GM12878 (cell line): ENCODE data around the gene NFASC. TPM values are rescaled to one million over a fixed set of nuclear protein-coding genes. Genes with fewer than 3 reads are reported as not detected.
A peak's percentile ranks its signal among the peaks of the same experiment; 100 is the strongest.

ENCODE experiments used
- ATAC-seq: fragments of 200-7000 bp; cut with Tn5 transposase; 3 replicates; pipeline ENCODE4 v1.9.1; 2020; ENCODE audit warnings: mild to moderate bottlenecking, moderate library complexity
- BruUV-seq: library from RNA; stranded (reverse); fragments of 400-500 nt; replicated peaks from 2 replicates; lab custom pipeline; 2021; lab: Mats Ljungman, UMichigan
- CTCF ChIA-PET: fragments of 300-600 bp; sonication (Branson Sonifier 250); formaldehyde crosslinking; extraction: SDS; loops from one replicate; lab custom pipeline; 2021; ENCODE audit warnings: inconsistent platforms; lab: Yijun Ruan, JAX
- POLR2A ChIA-PET: fragments of 350-600 bp; formaldehyde crosslinking; extraction: SDS; loops from one replicate; lab custom pipeline; 2021; ENCODE audit warnings: inconsistent platforms; lab: Charles Lee
- RAD21 ChIA-PET: fragments of 300-600 bp; sonication (Branson Sonifier 250); formaldehyde crosslinking; loops from one replicate; lab custom pipeline; 2023; ENCODE audit warnings: antibody characterized with exemption; ENCODE audit not compliant: unreplicated experiment; lab: Charles Lee
- SMC1A ChIA-PET: fragments of 300-600 bp; sonication (Branson Sonifier 250); formaldehyde crosslinking; loops from one replicate; lab custom pipeline; 2023; ENCODE audit not compliant: unreplicated experiment, uncharacterized antibody; lab: Charles Lee
- DNase-seq: peaks from one replicate; pipeline ENCODE4 v3.0.0-alpha.2; 2011; ENCODE audit warnings: low read depth, low spot score
- FAIRE-seq: peaks from 3 replicates; lab custom pipeline; 2011; peaks lifted over from hg19 to GRCh38; lab: Jason Lieb, UNC
- H2AFZ ChIP-seq: 2 replicates; pipeline ENCODE4 v1.6.0; 2011; ENCODE audit warnings: low read depth, low read length, control low read depth; ENCODE audit not compliant: control insufficient read depth
- H3K27ac ChIP-seq: 2 replicates; pipeline ENCODE4 v1.5.1; 2011; ENCODE audit warnings: control low read depth; ENCODE audit not compliant: control insufficient read depth, insufficient read depth
- H3K27me3 ChIP-seq, 2 experiments: replicated peaks in 1 of 2; 2 replicates each; pipeline versions ENCODE4 v1.6.0 to v1.6.1; 2011; ENCODE audit warnings: low read length in 1 of 2; ENCODE audit not compliant: control insufficient read depth in 2 of 2, insufficient read depth in 2 of 2
- H3K36me3 ChIP-seq, 2 experiments: 2 replicates each; pipeline ENCODE4 v1.5.1; 2011; ENCODE audit warnings: low read length in 1 of 2; ENCODE audit not compliant: control insufficient read depth in 2 of 2, insufficient read depth in 2 of 2
- H3K4me1 ChIP-seq: 2 replicates; pipeline ENCODE4 v1.6.1; 2011; ENCODE audit warnings: mild to moderate bottlenecking, low read length, moderate library complexity, mixed read lengths; ENCODE audit not compliant: control insufficient read depth, insufficient read depth
- H3K4me2 ChIP-seq: 2 replicates; pipeline ENCODE4 v1.6.0; 2011; ENCODE audit warnings: control low read depth; ENCODE audit not compliant: control insufficient read depth, insufficient read depth
- H3K4me3 ChIP-seq: fragments of 200-600 bp; sonication (generic); 2 replicates; pipeline ENCODE4 v1.5.1; 2016
- H3K79me2 ChIP-seq: 2 replicates; pipeline ENCODE4 v1.6.0; 2011; ENCODE audit warnings: low read length; ENCODE audit not compliant: control insufficient read depth, insufficient read depth
- H3K9ac ChIP-seq: 2 replicates; pipeline ENCODE4 v1.8.0; 2011; ENCODE audit warnings: low read length, control low read depth, mixed read lengths; ENCODE audit not compliant: control insufficient read depth, insufficient read depth
- H3K9me3 ChIP-seq: replicated peaks from 3 replicates; pipeline ENCODE4 v1.5.1; 2011; ENCODE audit warnings: mild to moderate bottlenecking, low read length; ENCODE audit not compliant: control insufficient read depth, insufficient read depth
- H4K20me1 ChIP-seq: 2 replicates; pipeline ENCODE4 v1.6.0; 2011; ENCODE audit not compliant: control insufficient read depth, insufficient read depth
- CREB1 ChIP-seq: IDR thresholded peaks from 2 replicates; pipeline ENCODE4 v1.6.1; 2012; ENCODE audit warnings: low read depth, mild to moderate bottlenecking, inconsistent platforms
- NBN ChIP-seq: fragments of 450-650 bp; IDR thresholded peaks from 2 replicates; pipeline ENCODE4 v1.6.1; 2016
- RAD21 ChIP-seq: IDR thresholded peaks from 2 replicates; pipeline ENCODE4 v1.6.1; 2011; ENCODE audit warnings: mild to moderate bottlenecking, low read depth, low read length, moderate library complexity; ENCODE audit not compliant: insufficient read depth
- RELA ChIP-seq: fragments of 450-650 bp; IDR thresholded peaks from 2 replicates; pipeline ENCODE4 v1.8.0; 2014; ENCODE audit warnings: borderline replicate concordance; ENCODE audit not compliant: partially characterized antibody
- SMARCA5 ChIP-seq: fragments of 450-650 bp; IDR thresholded peaks from 2 replicates; pipeline ENCODE4 v1.6.1; 2017; ENCODE audit warnings: mild to moderate bottlenecking
- SMC3 ChIP-seq: IDR thresholded peaks from 2 replicates; pipeline ENCODE4 v1.6.1; 2011; ENCODE audit warnings: low read length, improper control_type of control experiment, borderline replicate concordance
- TBL1XR1 ChIP-seq: IDR thresholded peaks from 2 replicates; pipeline ENCODE4 v1.6.1; 2012; ENCODE audit warnings: low read depth, low read length, improper control_type of control experiment
- TCF12 ChIP-seq: IDR thresholded peaks from 2 replicates; pipeline ENCODE4 v1.6.1; 2011; ENCODE audit warnings: low read depth, mild to moderate bottlenecking, low read length
- YY1 ChIP-seq: IDR thresholded peaks from 2 replicates; pipeline ENCODE4 v1.6.1; 2011; ENCODE audit warnings: low read depth, mild to moderate bottlenecking, low read length
- WGBS: methylation state at CpG from one replicate; pipeline ENCODE4 v1.1.6; 2016; ENCODE audit warnings: low lambda C conversion rate; ENCODE audit not compliant: insufficient replicate concordance, insufficient coverage; ENCODE audit errors: missing lambda C conversion rate; 5-methylcytosine and 5-hydroxymethylcytosine counted together
- in situ Hi-C: fragments of 300-500 bp; cut with MboI; formaldehyde crosslinking; loops from 9 replicates; pipeline ENCODE4 v1.14.3; 2018; ENCODE audit warnings: mixed read lengths
- intact Hi-C: fragments of 100-400 bp; cut with micrococcal nuclease; formaldehyde crosslinking; loops from one replicate; pipeline ENCODE4 v1.14.2; 2022; ENCODE audit not compliant: unreplicated experiment
- polyA plus RNA-seq, 11 experiments: library from polyadenylated mRNA; depleted of rRNA in 4 of 11; unstranded in 6 of 11; stranded (reverse) in 5 of 11; fragments of >200 nt; fragmentation: Nextera tagmentation in 4 of 11; fragmentation: Illumina TruSeq in 1 of 11; extraction: Ambion mirVana in 4 of 11; extraction: Trizol in 1 of 11; gene quantifications; 1 replicate in 1 of 11; 2 replicates in 10 of 11; pipeline versions ENCODE4 v1.2.1 to v1.2.3, GENCODE V29; 2011 to 2016; ENCODE audit warnings: inconsistent platforms in 2 of 11, missing spikeins in 2 of 11, low read depth in 1 of 11
- total RNA-seq, 4 experiments: library from RNA; depleted of rRNA in 3 of 4; stranded (reverse); fragments of >200 nt in 3 of 4; fragmentation: Illumina TruSeq in 1 of 4; extraction: Trizol in 1 of 4; gene quantifications; 2 replicates each; pipeline versions ENCODE4 v1.2.1 to v1.2.3, GENCODE V29; 2013 to 2021
- TF ChIP-seq, protein P1 (sequence below): IDR thresholded peaks from 2 replicates; pipeline ENCODE4 v1.6.1; 2011; ENCODE audit warnings: borderline replicate concordance, low read depth, mild to moderate bottlenecking, moderate library complexity, low read length; ENCODE audit not compliant: insufficient read depth, poor library complexity, severe bottlenecking
- TF ChIP-seq, protein P2 (sequence below), 3 experiments: IDR thresholded peaks in 2 of 3; conservative IDR thresholded peaks in 1 of 3; 2 replicates each; pipeline ENCODE4 v1.5.1; 2011; ENCODE audit warnings: low read depth in 3 of 3, low read length in 3 of 3, mild to moderate bottlenecking in 3 of 3, control low read depth in 2 of 3, moderate library complexity in 2 of 3, inconsistent platforms in 1 of 3, mixed read lengths in 1 of 3; ENCODE audit not compliant: control insufficient read depth in 2 of 3, insufficient read depth in 1 of 3; ENCODE audit errors: extremely low read depth in 1 of 3

Gene NFASC
- total and polyA plus RNA-seq, 10 of the 15 experiments (the other 5 are each of a cell fraction or from before 2014, with no cell fraction given) = 0.04 to 0.31 (median 0.12) TPM; not detected in 4

DNA sequence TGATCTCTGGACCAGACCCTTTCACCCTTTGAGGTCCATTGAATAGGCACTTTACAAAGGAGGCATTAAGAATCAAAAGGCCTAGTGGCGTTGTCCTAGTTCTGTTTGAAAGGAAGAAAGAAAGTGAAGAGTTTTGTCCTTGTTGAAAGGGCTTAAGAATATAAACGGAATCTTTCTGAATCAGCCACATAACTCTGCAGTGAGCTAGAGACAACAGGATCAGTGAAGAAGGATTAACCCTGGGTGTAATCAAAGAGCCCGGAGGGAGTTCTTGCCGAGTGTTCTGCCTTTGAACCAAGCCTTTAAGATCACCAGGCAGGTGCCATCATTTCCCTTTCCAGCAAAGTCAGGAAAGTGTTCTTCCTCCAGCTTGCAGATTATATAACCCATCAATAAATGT, 117.5 kb downstream of the NFASC start:
- intact Hi-C loops (no loop called here), in situ Hi-C loops (no loop called here)
- Histone ChIP-seq H3K27ac (no peak overlapping the region), H3K9me3 (no peaks in the 10 kb centered on the region), H3K27me3 (peaks cover 2 to 4% of the 10 kb centered on the region in 2 experiments; a peak in 1 of 4 replicates), H2AFZ (no peak overlapping the region), H3K9ac (no peak overlapping the region), H4K20me1 (no peaks in the 10 kb centered on the region), H3K4me3 (no peak overlapping the region), H3K36me3 (no peaks in the 10 kb centered on the region), H3K79me2 (no peaks in the 10 kb centered on the region), H3K4me1 (no peaks in the 10 kb centered on the region; the same call in 1 of the 2 replicates), H3K4me2 (no peak overlapping the region)
- POLR2A ChIA-PET = interaction anchor here (1.2 kb wide), 1 partner anchor 74 kb away, joined by 5 read pairs; no protein-coding TSS in a partner anchor
- no peak for TF ChIP-seq CREB1
- TF ChIP-seq TCF12 = no peak
- WGBS = 20% methylated on average over 4 of the region's 4 CpGs
- FAIRE-seq (no peak), ATAC-seq (no peak), DNase-seq (no peak)
- RAD21 ChIA-PET = interaction anchor here (1.7 to 3.8 kb wide), 4 partner anchors 8 to 268 kb away, joined by 5 to 81 read pairs (median 14); no protein-coding TSS in a partner anchor
- SMC1A ChIA-PET = interaction anchor here (0.7 to 3.6 kb wide), 6 partner anchors 11 to 267 kb away, joined by 3 to 45 read pairs (median 7); no protein-coding TSS in a partner anchor
- BruUV-seq = no TSS peak
- CTCF ChIA-PET = interaction anchor here (0.7 to 7.9 kb wide), 14 partner anchors 11 to 268 kb away, joined by 3 to 151 read pairs (median 6); no protein-coding TSS in a partner anchor

DNA sequence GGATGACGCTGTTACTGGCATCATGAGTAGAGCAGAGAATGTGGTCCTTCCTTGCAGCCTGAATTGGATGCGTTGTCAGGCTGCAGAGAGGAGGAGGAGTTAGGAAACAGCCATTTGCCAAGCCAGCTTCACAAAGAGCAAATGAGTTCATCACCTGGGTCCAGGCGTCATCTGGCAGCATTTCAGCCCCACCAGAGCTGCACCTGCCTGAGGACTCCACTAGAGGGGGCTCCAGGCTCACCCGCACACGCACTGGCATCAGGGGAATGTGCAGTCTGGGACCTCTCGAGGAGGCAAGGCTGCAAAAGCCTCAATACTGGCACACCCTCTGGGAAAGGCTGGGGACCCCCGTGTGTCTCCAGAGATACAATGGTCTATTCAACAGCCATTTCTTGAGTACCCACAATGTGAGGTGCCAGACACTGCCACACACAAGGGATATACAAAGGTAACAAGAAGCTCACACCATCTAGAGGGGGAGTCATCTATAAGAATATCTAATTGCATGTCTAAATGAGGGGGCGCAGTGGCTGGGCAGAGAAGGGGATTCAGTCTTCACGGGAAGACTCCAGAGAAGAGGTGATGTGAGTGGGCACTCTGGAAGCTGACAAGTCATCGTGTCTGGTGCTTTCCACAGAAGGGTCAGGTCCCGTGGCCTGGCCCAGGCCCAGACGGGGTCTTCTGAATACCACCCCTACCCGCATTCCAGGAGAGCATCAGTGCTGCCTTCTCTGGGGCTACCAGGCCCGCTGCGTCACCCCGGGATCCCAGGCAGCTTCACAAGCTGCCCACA, 118.8 kb downstream of the NFASC start:
- peak; percentile 90 for ATAC-seq
- ChIA-PET CTCF (interaction anchor here (0.6 to 7.9 kb wide), 27 partner anchors 10 to 409 kb away, joined by 3 to 151 read pairs (median 4); no protein-coding TSS in a partner anchor), RAD21 (interaction anchor here (0.6 to 3.8 kb wide), 11 partner anchors 10 to 270 kb away, joined by 3 to 81 read pairs (median 4); no protein-coding TSS in a partner anchor), SMC1A (interaction anchor here (0.8 to 3.6 kb wide), 9 partner anchors 63 to 267 kb away, joined by 3 to 45 read pairs (median 5); no protein-coding TSS in a partner anchor), POLR2A (interaction anchor here (1.2 kb wide), 1 partner anchor 72 kb away, joined by 5 read pairs; no protein-coding TSS in a partner anchor)
- Histone ChIP-seq H2AFZ (no peak overlapping the region), H3K27ac (no peak overlapping the region), H3K36me3 (no peaks in the 10 kb centered on the region), H3K27me3 (peaks cover 2 to 4% of the 10 kb centered on the region in 2 experiments; a peak in 1 of 4 replicates), H4K20me1 (no peaks in the 10 kb centered on the region), H3K4me1 (no peaks in the 10 kb centered on the region; the same call in 1 of the 2 replicates), H3K4me2 (no peak overlapping the region), H3K9me3 (no peaks in the 10 kb centered on the region), H3K4me3 (no peak overlapping the region), H3K79me2 (no peaks in the 10 kb centered on the region), H3K9ac (no peak overlapping the region)
- DNase-seq = no peak
- in situ Hi-C loops (no loop called here), intact Hi-C loops (loop anchor here (1.0 kb wide), 3 partner anchors 72 to 267 kb away; no protein-coding TSS in a partner anchor)
- no TSS peak for BruUV-seq
- FAIRE-seq = no peak
- WGBS = 21% methylated on average over 16 of the region's 16 CpGs
- no peak for TF ChIP-seq TBL1XR1
- TF ChIP-seq, protein P1, sequence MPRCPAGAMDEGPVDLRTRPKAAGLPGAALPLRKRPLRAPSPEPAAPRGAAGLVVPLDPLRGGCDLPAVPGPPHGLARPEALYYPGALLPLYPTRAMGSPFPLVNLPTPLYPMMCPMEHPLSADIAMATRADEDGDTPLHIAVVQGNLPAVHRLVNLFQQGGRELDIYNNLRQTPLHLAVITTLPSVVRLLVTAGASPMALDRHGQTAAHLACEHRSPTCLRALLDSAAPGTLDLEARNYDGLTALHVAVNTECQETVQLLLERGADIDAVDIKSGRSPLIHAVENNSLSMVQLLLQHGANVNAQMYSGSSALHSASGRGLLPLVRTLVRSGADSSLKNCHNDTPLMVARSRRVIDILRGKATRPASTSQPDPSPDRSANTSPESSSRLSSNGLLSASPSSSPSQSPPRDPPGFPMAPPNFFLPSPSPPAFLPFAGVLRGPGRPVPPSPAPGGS = no peak
- peak; percentile 95 for TF ChIP-seq RAD21
- no peak for TF ChIP-seq NBN
- peak; percentile 50 for TF ChIP-seq RELA
- peak; percentile 51; the same call in 1 of the 2 replicates for TF ChIP-seq YY1
- TF ChIP-seq, protein P2, sequence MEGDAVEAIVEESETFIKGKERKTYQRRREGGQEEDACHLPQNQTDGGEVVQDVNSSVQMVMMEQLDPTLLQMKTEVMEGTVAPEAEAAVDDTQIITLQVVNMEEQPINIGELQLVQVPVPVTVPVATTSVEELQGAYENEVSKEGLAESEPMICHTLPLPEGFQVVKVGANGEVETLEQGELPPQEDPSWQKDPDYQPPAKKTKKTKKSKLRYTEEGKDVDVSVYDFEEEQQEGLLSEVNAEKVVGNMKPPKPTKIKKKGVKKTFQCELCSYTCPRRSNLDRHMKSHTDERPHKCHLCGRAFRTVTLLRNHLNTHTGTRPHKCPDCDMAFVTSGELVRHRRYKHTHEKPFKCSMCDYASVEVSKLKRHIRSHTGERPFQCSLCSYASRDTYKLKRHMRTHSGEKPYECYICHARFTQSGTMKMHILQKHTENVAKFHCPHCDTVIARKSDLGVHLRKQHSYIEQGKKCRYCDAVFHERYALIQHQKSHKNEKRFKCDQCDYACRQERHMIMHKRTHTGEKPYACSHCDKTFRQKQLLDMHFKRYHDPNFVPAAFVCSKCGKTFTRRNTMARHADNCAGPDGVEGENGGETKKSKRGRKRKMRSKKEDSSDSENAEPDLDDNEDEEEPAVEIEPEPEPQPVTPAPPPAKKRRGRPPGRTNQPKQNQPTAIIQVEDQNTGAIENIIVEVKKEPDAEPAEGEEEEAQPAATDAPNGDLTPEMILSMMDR (IDR thresholded peaks at IDR 0.05 in 2 of 3, conservative IDR thresholded peaks at IDR 0.05 in 1 of 3; ENCODE audit: control insufficient read depth in 2 of 3, extremely low read depth in 1 of 3, insufficient read depth in 1 of 3, low read depth in 3 of 3, low read length in 3 of 3) = peak; percentile 94 to 97 (median 95); a peak in 5 of 6 replicates
- TF ChIP-seq SMC3 = peak; percentile 79
- 0 out of 2 replicates have a peak, but pooled peaks have one; percentile 13 for TF ChIP-seq CREB1
- TF ChIP-seq SMARCA5 = 0 out of 2 replicates have a peak, but pooled peaks have one; percentile 20
